Activated CD4-positive, CD25-positive, alpha-beta regulatory T cell treated with anti-CD3 and anti-CD28 coated beads, Interleukin-2, amount 50 U/mL, for 16 hours (primary cell): ENCODE measurements around the gene SLC5A4.
A peak's percentile ranks its signal among the peaks of the same experiment; 100 is the strongest.
"Not testable (repeated sequence)": the region's sequence is repeated elsewhere in the genome, so short reads cannot be mapped to it uniquely, and the experiment has no call there.

Source experiments
- DNase-seq: peaks from one replicate; pipeline ENCODE4 v3.0.0-alpha.2; 2020; ENCODE audit warnings: low read depth, low spot score

Gene SLC5A4

GRCh38 chr22:32255217-32255616, at the start of gene SLC5A4:
SLC5A4 (minus strand) TSS chr22:32255347; CDS start chr22:32255329, 18 bp downstream.
- DNase-seq: no peak

- DNase-seq: not testable (repeated sequence)
Observed at GRCh38 chr22:32293921-32294320, 38.8 kb upstream of the SLC5A4 start.

GRCh38 chr22:32286290-32286840, 31.2 kb upstream of the SLC5A4 start:
- no peak for DNase-seq

DNA sequence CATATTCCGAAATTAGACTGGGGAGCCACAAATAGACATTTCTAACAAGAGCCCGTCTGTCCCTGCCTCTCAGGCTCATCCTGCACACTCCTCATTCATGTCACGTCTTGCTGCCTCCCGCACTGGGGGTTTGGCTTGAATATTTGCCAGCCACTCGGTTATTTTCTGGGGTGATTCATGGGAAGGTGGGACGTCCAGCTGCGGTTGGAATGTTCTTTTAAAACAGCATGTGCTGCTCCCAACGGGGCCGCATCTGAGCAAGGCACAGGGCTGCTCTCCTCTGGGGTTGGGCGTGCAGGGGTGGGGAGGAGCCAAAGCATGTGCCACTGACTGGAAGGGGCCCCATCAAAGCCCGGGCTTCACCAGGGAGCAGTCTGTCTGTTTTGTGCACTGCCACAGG, 25.9 kb upstream of the SLC5A4 start:
- no peak for DNase-seq

GRCh38 chr22:32275353-32275752, 20.2 kb upstream of the SLC5A4 start:
- not testable (repeated sequence) for DNase-seq

DNA sequence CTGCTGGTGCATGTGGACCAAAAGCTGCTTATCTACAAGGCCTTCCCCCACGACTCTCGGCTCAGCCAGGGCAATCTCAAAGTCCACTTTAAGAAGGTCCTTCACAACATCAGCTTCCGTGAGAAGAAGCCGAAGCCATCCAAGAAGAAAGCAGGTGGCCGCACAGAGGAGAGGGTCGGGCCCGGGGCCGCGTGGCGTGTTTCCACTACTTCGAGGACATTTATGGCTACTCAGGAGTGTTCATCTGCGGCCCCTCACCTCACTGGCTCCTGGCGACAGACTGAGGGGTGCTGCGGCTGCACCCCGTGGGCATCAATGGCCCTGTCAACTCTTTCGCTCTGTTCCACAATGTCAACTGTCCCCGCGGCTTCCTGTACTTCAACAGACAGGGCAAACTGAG, 16.2 kb upstream of the SLC5A4 start:
- DNase-seq: no peak

- no peak for DNase-seq
Observed at GRCh38 chr22:32270641-32271369, 15.7 kb upstream of the SLC5A4 start.

GRCh38 chr22:32269316-32269715, 14.2 kb upstream of the SLC5A4 start:
- DNase-seq: no peak

GRCh38 chr22:32267011-32267410, 11.9 kb upstream of the SLC5A4 start:
- no peak for DNase-seq

GRCh38 chr22:32265882-32266767, 11.0 kb upstream of the SLC5A4 start:
- peak; percentile 48 for DNase-seq

DNA sequence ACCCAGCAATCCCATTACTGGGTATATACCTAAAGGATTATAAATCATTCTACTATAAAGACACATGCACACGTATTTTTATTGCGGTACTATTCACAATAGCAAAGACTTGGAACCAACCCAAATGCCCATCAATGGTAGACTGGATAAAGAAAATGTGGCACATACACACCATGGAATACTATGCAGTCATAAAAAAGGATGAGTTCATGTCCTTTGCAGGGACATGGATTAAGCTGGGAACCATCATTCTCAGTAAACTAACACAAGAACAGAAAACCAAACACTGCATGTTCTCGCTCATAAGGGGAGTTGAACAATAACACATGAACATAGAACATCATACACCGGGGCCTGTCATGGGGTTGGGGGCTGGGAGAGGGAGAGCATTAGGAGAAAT, 8.5 kb upstream of the SLC5A4 start:
- not testable (repeated sequence) for DNase-seq

DNA sequence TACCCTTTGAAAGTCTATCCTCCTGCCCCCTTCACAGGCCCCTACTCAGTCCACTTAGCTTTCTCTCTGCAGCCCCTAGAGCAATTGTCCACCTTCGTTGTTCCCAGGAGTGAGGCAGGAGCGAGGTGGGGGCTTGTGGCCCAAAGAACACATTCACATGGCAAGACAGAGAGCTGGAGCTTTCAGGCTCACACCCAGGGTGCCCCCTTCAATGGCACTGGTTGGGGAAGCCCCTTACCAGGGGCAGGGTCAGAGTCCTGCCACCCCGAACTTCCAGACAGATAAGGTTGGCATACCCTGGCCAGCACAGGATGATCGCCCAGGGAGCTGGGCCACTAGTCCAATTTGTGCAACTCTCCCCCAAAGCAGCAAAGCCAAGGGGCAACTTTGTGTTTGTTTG, 6.2 kb upstream of the SLC5A4 start:
- DNase-seq: no peak

DNA sequence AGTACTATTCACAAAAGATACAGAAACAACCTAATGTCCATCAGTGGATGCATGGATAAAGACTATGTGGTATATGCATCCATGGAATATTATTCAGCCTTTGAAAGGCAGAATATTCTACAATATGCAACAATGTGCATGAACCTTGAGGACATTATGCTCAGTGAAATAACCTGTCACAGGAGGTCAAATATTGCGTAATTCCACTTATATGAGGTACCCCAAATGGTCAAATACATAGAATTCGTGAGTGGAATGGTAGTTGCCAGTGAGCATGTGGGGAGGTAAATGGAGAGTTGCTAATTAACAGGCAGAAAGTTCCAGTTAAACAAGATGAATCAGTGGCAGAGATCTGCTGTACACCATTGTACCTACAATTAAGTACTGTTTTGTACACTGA, 3.6 kb upstream of the SLC5A4 start:
- no peak for DNase-seq

DNA sequence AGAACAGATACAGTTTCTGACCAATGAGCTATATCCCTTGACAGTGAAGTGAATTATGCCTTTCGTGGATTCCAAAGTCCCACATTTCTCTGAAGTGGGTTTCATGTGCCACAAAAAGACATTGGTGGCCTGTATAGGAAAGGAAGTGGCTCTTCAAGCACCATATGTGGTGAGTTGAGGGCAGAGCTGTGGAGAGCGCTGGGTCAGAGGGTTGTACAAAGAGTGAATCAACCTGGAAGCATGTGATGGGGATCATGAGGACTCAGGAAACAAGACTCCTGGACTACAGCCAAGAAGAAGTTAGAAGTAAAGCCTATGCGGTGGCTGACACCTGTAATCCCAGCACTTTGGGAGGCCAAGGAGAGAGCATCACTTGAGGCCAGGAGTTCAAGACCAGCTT, 579 bp upstream of the SLC5A4 start:
- no peak for DNase-seq

DNA sequence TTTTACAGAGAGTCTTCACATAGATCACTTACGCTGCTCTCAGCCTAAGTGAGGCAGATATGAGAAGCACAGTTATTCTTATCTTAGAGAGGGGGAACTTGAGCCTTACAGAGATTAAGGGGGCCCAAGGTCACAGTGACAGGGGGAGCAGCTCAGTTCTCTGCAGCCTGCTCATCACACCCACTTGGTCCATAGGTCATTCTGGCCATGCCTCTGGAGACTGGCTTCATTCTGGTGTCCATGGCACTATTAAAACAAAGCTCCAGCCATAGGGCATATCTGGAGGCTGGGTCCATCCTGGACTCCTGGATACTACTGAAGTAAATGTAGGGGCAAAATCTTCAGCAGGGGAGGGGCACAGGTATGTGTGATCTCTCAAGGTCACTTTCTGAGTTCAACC, 5.9 kb downstream of the SLC5A4 start:
- DNase-seq: no peak

DNA sequence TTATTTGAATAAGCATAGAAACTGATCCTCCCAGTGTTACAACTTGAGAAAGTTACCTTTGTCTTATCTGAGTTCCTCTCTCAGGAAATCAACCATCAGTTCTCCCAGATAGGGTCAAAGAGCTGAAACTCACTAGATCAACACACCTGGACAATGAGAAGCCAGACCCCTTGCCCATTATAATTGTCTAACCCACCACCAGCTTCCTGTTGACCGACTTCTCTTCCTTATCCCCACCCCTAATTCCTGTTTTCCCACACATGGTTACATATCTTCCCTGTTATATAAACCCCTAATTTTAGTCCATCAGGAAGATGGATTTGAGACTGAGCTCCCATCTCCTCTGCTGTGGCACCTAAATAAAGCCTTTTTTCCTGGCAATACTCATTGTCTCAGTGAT, 6.9 kb downstream of the SLC5A4 start:
- no peak for DNase-seq

GRCh38 chr22:32246166-32246565, 9.0 kb downstream of the SLC5A4 start:
- DNase-seq: no peak

DNA sequence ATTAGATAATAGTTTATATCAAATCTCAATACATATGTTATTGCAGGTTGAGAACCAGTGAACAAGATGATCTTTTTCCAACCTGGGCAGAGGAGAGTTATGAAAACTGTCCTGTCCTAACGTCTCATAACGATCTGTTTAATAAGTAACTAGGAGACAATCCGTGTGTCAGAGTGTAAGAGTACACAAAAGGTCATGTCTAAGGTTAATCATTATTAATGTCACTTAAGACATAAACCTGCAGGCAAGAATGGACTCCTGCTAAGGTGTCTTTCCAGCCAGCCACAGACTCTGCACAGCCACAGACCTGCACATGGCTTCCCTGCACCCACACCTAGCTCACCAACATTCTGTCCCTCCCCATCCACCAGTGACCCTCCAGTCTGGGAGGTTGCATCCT, 10.1 kb downstream of the SLC5A4 start:
- DNase-seq: no peak

- no peak for DNase-seq
Observed at GRCh38 chr22:32244547-32244946, 10.6 kb downstream of the SLC5A4 start.

DNA sequence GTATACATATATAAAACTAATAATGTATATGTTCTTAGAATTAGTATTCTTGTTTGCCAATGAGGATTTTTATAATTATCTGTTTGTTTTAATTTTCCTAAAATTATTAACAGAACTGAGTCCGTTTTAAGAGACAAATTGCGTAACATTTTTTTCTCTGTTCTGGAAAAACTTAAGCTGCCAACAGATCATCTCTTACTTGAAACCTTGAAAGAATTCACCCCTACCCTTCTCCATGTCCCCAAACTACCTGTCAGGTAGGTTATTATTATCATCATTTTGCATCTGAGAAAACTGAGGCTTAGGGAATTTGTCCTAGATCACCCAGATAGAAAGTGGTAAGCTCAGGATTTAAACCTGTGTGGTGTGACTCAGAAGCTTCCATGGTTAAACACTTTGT, 14.7 kb downstream of the SLC5A4 start:
- DNase-seq: no peak

GRCh38 chr22:32237906-32238305, 17.2 kb downstream of the SLC5A4 start:
- DNase-seq: no peak

- no peak for DNase-seq
Observed at GRCh38 chr22:32236970-32237369, 18.2 kb downstream of the SLC5A4 start.

DNA sequence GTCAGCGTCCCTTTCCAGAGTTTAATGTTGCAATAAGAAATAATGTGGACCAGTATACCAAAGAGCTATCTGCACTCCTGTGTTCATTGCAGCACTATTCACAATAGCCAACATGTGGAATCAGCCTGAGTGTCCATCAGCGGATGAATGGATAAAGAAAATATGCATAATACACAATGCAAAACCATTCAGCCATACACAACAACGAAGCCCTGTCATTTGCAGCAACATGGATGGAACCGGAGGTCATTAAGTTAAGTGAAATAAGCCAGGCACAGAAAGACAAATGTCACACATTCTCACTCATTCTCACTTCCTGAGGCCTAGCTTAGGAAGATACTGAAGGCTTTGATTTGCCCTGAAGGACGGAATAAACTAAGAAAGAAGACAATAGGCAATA, 22.1 kb downstream of the SLC5A4 start:
- DNase-seq: no peak
